HepG2 (cell line): ENCODE data around the gene ZBTB46. TPM values are rescaled to one million over a fixed set of nuclear protein-coding genes. Genes with fewer than 3 reads are reported as not detected.

ENCODE experiments used
- BRF2 ChIP-seq: sonication (generic); formaldehyde crosslinking; IDR thresholded peaks from 2 replicates; pipeline ENCODE4 v1.8.1; 2022; ENCODE audit warnings: mild to moderate bottlenecking, missing genetic modification reagents
- ELF3 ChIP-seq: IDR thresholded peaks from 2 replicates; pipeline ENCODE4 v1.6.1; 2016; ENCODE audit warnings: missing genetic modification reagents, missing compliant biosample characterization
- FOXK1 ChIP-seq: sonication (generic); formaldehyde crosslinking; IDR thresholded peaks from 2 replicates; pipeline ENCODE4 v1.4.0; 2020; ENCODE audit warnings: low read depth, missing genetic modification reagents, borderline replicate concordance
- GZF1 ChIP-seq: sonication (generic); formaldehyde crosslinking; IDR thresholded peaks from 2 replicates; pipeline ENCODE4 v1.5.1; 2020; ENCODE audit warnings: mild to moderate bottlenecking, missing genetic modification reagents
- HOXD1 ChIP-seq: sonication (generic); formaldehyde crosslinking; IDR thresholded peaks from 2 replicates; pipeline ENCODE4 v1.5.0; 2020; ENCODE audit warnings: missing genetic modification reagents
- KDM5B ChIP-seq: sonication (generic); formaldehyde crosslinking; IDR thresholded peaks from 2 replicates; pipeline ENCODE4 v1.4.0; 2020; ENCODE audit warnings: missing genetic modification reagents, mild to moderate bottlenecking, borderline replicate concordance
- KLF13 ChIP-seq: sonication (generic); formaldehyde crosslinking; IDR thresholded peaks from 2 replicates; pipeline ENCODE4 v1.4.0; 2020; ENCODE audit warnings: mild to moderate bottlenecking, missing genetic modification reagents
- MEIS2 ChIP-seq: sonication (generic); formaldehyde crosslinking; IDR thresholded peaks from 2 replicates; pipeline ENCODE4 v1.9.0; 2021; ENCODE audit warnings: mild to moderate bottlenecking, missing genetic modification reagents
- NCOA2 ChIP-seq: sonication (generic); formaldehyde crosslinking; IDR thresholded peaks from 2 replicates; pipeline ENCODE4 v1.8.0; 2022; ENCODE audit warnings: inconsistent platforms
- NFYB ChIP-seq: sonication (generic); formaldehyde crosslinking; IDR thresholded peaks from 2 replicates; pipeline ENCODE4 v1.4.0; 2020; ENCODE audit warnings: missing genetic modification reagents
- NKX3-1 ChIP-seq: sonication (generic); formaldehyde crosslinking; IDR thresholded peaks from 2 replicates; pipeline ENCODE4 v1.5.0; 2020; ENCODE audit warnings: missing genetic modification reagents
- REPIN1 ChIP-seq: sonication (generic); formaldehyde crosslinking; IDR thresholded peaks from 2 replicates; pipeline ENCODE4 v1.8.0; 2022; ENCODE audit warnings: missing genetic modification reagents, low read depth, mild to moderate bottlenecking, borderline replicate concordance
- SMAD1 ChIP-seq: sonication (generic); formaldehyde crosslinking; IDR thresholded peaks from 2 replicates; pipeline ENCODE4 v1.4.0; 2020; ENCODE audit warnings: missing genetic modification reagents, low read depth, mild to moderate bottlenecking, borderline replicate concordance
- TEF ChIP-seq: sonication (generic); formaldehyde crosslinking; IDR thresholded peaks from 2 replicates; pipeline ENCODE4 v1.5.0; 2020; ENCODE audit warnings: missing genetic modification reagents
- ZMYM3 ChIP-seq: sonication (generic); formaldehyde crosslinking; IDR thresholded peaks from 2 replicates; pipeline ENCODE4 v1.5.1; 2020; ENCODE audit warnings: mild to moderate bottlenecking, missing genetic modification reagents
- ZNF274 ChIP-seq: sonication (generic); formaldehyde crosslinking; IDR thresholded peaks from 2 replicates; pipeline ENCODE4 v1.5.1; 2020; ENCODE audit warnings: mild to moderate bottlenecking, missing genetic modification reagents
- ZNF407 ChIP-seq: sonication (generic); formaldehyde crosslinking; IDR thresholded peaks from one replicate; pipeline ENCODE4 v1.5.1; 2020; ENCODE audit warnings: mild to moderate bottlenecking, missing genetic modification reagents; ENCODE audit errors: not compliant biosample characterization
- ZNF441 ChIP-seq: sonication (generic); formaldehyde crosslinking; IDR thresholded peaks from 2 replicates; pipeline ENCODE4 v1.7.0; 2021; ENCODE audit warnings: missing genetic modification reagents, borderline replicate concordance
- ZNF709 ChIP-seq: sonication (generic); formaldehyde crosslinking; IDR thresholded peaks from 2 replicates; pipeline ENCODE4 v1.5.0; 2020; ENCODE audit warnings: mild to moderate bottlenecking, missing genetic modification reagents
- polyA plus RNA-seq, 8 experiments: library from polyadenylated mRNA; depleted of rRNA in 3 of 8; stranded (reverse) in 7 of 8; unstranded in 1 of 8; fragments of >200 nt; fragmentation: Illumina TruSeq in 4 of 8; extraction: Trizol in 4 of 8; gene quantifications; 2 replicates each; pipeline versions ENCODE4 v1.2.1 to v1.2.3, GENCODE V29; 2011 to 2016; ENCODE audit warnings: low read depth in 4 of 8, missing spikeins in 1 of 8, mixed read lengths in 1 of 8; ENCODE audit not compliant: insufficient read depth in 1 of 8
- total RNA-seq, 5 experiments: library from RNA; depleted of rRNA; stranded (reverse); fragments of >200 nt; fragmentation: Illumina TruSeq; extraction: Trizol; gene quantifications; 2 replicates each; pipeline ENCODE4 v1.2.3, GENCODE V29; 2016; ENCODE audit warnings: low read depth in 1 of 5

ZBTB46 gene
- total and polyA plus RNA-seq, 2 of the 13 experiments (the other 11 are each of a cell fraction or from before 2014, with no cell fraction given), result 1.6 to 13.5 TPM

GRCh38 chr20:63739130-63740069 is 91.7 kb downstream of the ZBTB46 start, which contains the start of gene SLC2A4RG (continued):
- TF ChIP-seq HOXD1 (CRISPR knock-in tag) (peak; percentile 95), NCOA2 (CRISPR knock-in tag) (peak; percentile 86), ZMYM3 (CRISPR knock-in tag) (peak; percentile 59), REPIN1 (CRISPR knock-in tag) (peak; percentile 78), MEIS2 (CRISPR knock-in tag) (peak; percentile 79; the same call in 1 of the 2 replicates), GZF1 (CRISPR knock-in tag) (0 out of 2 replicates have a peak, but pooled peaks have one; percentile 65), NFYB (peak; percentile 42), FOXK1 (CRISPR knock-in tag) (peak; percentile 55; the same call in 1 of the 2 replicates), ZNF407 (peak; percentile 88), BRF2 (CRISPR knock-in tag) (peak; percentile 91), KDM5B (no peak; the same call in 1 of the 2 replicates), ZNF709 (CRISPR knock-in tag) (peak; percentile 92), NKX3-1 (CRISPR knock-in tag) (peak; percentile 94), ELF3 (CRISPR knock-in tag) (peak; percentile 63; the same call in 1 of the 2 replicates), ZNF441 (0 out of 2 replicates have a peak, but pooled peaks have one; percentile 61), SMAD1 (CRISPR knock-in tag) (peak; percentile 88), ZNF274 (CRISPR knock-in tag) (peak; percentile 56; the same call in 1 of the 2 replicates), KLF13 (CRISPR knock-in tag) (0 out of 2 replicates have a peak, but pooled peaks have one; percentile 41), TEF (CRISPR knock-in tag) (peak; percentile 99)
